Stimulated activated CD4-positive, alpha-beta T cell treated with anti-CD3 and anti-CD28 coated beads, Interleukin-1b, Interleukin-23, amount 100 ng/mL, for 24 hours (primary cell): ENCODE measurements around the gene LRP2.

Experiments used
- DNase-seq, 4 experiments: peaks; one replicate each; pipeline ENCODE4 v3.0.0-alpha.2; 2020; ENCODE audit warnings: low read depth in 4 of 4, low spot score in 1 of 4

Gene LRP2

GRCh38 chr2:169247211-169247610, 115.1 kb downstream of the LRP2 start:
- DNase-seq = no peak

GRCh38 chr2:169240405-169240804, 121.9 kb downstream of the LRP2 start:
- no peak for DNase-seq

GRCh38 chr2:169237939-169238338, 124.4 kb downstream of the LRP2 start:
- no peak for DNase-seq

DNA sequence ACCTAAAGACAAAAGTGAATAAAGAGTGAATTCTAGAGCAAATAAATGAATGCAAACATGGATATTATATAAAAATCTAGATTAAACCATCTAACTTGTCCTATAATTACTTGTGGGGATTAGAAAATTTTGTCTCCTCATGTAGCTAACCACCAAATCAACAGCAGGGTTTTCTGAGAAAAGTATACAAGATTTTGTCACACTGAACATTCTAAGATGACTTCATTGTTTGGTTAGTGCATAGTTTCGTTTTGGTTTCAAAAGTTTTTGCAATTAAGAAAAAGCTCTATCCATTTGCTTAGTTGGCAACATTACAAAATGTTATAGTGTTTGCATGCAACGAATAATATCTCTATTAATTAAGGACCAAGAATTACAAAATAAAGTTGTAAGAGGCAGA, 125.0 kb downstream of the LRP2 start:
- no peak for DNase-seq

- DNase-seq = no peak
Observed at GRCh38 chr2:169232551-169233154, 129.7 kb downstream of the LRP2 start.

DNA sequence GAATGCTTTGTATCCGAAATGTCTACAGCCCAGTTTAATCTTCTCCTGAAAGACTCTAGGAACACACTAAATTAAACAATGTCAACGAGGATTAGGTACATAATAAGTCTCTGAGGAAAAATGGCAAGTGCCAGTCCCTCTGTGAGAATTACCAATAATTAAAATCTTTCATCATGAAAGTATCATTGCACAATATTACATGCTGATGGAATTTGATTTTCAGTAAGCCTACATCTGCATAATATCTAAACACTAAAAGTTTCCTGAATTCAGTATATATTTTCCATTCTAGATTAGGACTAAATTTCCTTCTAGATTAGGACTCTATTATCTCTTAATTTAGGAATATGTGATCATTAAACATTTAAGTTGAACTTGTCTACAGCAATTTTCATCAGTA, 132.1 kb downstream of the LRP2 start:
- no peak for DNase-seq

- no peak for DNase-seq
Observed at GRCh38 chr2:169229590-169229989, 132.7 kb downstream of the LRP2 start.

GRCh38 chr2:169225906-169226305, 136.4 kb downstream of the LRP2 start:
- no peak for DNase-seq

- no peak for DNase-seq
Observed at GRCh38 chr2:169225233-169225750, 137.0 kb downstream of the LRP2 start.

DNA sequence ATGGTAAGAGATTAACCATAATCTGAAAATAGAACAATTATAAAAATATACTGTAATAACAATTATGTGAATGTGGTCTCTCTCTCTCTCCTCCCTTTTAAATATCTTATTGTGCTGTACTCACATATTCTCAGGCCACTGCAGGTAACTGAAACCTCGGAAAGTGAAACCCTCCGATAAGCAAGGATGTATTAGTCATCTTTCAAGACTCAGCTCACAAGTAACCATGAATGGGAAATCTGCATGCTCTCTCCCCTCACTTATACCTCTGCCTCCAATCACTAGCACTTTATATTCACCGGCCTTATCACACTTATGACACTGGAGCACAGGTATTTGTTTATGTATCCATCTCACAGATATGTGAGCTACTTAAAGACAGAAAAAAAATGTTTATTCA, 139.7 kb downstream of the LRP2 start:
- no peak for DNase-seq

GRCh38 chr2:169221745-169222369, 140.5 kb downstream of the LRP2 start:
- no peak for DNase-seq

- DNase-seq = no peak
Observed at GRCh38 chr2:169210917-169211316, 151.4 kb downstream of the LRP2 start.

DNA sequence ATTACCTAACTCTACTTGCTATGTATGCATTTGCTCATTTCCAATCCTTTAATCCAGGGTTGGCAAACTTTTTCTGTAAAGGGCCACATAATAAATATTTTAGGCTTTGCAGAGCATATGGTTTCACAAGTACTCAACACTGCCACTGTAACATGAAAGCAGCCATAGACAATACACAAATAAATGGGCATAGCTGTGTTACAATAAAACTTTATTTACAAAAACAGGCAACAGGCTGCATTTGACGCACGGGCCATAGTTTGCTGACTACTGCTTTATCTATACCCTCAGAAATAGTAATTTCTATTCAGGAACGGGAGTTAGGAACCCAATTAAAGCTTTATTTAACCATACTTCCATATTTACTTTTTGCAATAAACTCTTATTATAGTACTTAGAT, 154.3 kb downstream of the LRP2 start:
- no peak for DNase-seq

DNA sequence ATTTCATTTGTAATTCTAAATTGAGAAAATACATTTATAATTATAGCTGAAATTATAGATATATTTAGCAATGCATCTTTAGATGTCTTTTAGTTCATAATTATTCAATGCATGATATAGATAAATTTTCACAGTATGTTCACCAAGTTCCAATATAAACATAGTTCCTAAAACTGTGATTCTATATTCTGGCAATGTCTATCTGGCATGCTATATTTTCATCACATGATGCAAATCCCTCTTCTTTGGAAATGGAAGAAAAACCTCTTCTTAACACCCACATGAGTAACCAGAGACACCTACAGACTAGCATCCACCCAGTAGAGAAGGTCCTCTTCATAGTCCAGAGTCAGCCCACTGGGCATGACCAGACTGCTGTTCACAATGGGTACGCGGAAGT, 157.2 kb downstream of the LRP2 start:
- no peak for DNase-seq

GRCh38 chr2:169203952-169204351, 158.4 kb downstream of the LRP2 start:
- no peak for DNase-seq

GRCh38 chr2:169200756-169201155, 161.6 kb downstream of the LRP2 start:
- no peak for DNase-seq

GRCh38 chr2:169193618-169194017, 168.7 kb downstream of the LRP2 start:
- DNase-seq = no peak

GRCh38 chr2:169190197-169190775, 172.0 kb downstream of the LRP2 start:
- no peak for DNase-seq

DNA sequence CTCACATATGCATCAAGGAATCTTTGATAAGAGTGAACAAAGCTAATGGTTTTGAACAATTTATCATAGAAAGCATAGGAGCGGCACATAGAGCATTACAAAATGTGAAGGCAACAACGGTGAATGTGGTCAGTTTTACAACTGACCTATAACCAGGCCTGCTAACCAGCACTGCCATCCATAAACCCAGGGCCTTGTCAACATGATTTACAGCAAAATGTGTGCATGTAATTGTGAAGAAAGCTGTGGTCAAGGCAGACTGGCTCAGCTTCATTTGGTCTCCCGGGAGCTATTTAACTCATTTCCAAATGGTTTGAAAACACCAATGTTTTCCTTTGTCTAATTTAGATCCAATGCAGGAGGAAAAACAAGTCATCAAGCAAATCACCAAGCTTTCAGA, 173.2 kb downstream of the LRP2 start:
- no peak for DNase-seq

DNA sequence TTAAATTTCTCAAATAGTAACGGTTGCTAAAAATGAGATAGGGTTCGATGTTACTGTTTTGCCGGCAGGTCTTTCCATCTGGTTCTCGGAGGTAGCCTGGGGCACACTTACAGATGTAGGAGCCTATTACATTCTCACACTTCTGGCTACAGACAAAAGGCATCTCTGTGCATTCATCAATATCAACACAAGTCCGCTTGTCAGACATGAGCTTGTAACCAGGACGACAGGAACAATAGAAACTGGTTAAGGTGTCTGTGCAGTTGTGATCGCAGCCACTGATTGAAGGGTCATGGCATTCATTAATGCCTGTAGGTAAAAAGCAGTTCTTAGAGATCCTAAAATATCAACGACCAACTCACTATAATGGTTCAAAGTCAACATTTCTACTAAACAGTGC, 176.6 kb downstream of the LRP2 start:
- no peak for DNase-seq

GRCh38 chr2:169184074-169184473, 178.3 kb downstream of the LRP2 start:
- DNase-seq = no peak

- DNase-seq = no peak
Observed at GRCh38 chr2:169182573-169182972, 179.8 kb downstream of the LRP2 start.
